RPMI8226 (cell line): ENCODE results near the gene KLHL3.
"Not testable (repeated sequence)": the region's sequence is repeated elsewhere in the genome, so short reads cannot be mapped to it uniquely, and the experiment has no call there.

Source experiments
- DNase-seq: peaks from one replicate; pipeline ENCODE4 v3.0.0-alpha.2; 2015

Gene KLHL3, protein sequence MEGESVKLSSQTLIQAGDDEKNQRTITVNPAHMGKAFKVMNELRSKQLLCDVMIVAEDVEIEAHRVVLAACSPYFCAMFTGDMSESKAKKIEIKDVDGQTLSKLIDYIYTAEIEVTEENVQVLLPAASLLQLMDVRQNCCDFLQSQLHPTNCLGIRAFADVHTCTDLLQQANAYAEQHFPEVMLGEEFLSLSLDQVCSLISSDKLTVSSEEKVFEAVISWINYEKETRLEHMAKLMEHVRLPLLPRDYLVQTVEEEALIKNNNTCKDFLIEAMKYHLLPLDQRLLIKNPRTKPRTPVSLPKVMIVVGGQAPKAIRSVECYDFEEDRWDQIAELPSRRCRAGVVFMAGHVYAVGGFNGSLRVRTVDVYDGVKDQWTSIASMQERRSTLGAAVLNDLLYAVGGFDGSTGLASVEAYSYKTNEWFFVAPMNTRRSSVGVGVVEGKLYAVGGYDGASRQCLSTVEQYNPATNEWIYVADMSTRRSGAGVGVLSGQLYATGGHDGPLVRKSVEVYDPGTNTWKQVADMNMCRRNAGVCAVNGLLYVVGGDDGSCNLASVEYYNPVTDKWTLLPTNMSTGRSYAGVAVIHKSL

DNA sequence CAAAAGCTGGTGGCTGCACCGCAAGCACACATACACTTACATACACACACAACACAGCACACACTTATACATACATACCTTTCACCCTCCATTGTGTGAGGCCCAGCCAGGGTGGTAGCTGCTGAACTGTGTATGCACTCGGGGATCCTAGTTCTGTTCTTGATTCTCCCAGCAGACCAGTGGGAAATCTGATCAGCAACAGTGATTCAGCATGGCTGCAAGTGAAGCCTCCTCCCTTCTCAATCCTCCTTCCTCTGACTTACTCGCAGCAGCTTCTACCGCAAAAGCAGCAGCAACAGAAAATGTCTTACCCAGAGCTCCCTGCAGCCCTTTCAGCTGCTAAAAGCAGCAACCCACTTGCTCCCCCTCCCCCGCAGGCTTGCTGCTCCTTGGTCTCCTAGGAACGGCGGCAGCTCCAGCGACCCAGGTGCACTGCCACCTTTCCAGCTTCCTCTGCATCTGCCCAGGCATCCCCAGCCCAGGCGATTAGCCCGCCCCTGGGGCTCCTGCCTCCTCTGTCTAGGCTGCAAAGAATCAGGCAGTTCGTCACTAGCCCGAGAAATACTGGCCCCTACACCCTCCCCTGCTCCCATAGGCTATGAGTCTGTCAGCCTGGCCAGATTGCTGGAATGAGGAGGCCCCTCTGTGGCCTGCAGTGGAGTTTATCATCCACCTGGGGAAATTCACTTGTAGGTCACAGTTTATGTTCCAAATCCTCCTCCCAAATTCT, at the start of gene KLHL3:
Gene KLHL3, minus strand, starts transcription at position 535 of the 730 bp plus-strand sequence. Its CDS starts 443 bp downstream, at position 92.
- peak; percentile 23 for DNase-seq

DNA sequence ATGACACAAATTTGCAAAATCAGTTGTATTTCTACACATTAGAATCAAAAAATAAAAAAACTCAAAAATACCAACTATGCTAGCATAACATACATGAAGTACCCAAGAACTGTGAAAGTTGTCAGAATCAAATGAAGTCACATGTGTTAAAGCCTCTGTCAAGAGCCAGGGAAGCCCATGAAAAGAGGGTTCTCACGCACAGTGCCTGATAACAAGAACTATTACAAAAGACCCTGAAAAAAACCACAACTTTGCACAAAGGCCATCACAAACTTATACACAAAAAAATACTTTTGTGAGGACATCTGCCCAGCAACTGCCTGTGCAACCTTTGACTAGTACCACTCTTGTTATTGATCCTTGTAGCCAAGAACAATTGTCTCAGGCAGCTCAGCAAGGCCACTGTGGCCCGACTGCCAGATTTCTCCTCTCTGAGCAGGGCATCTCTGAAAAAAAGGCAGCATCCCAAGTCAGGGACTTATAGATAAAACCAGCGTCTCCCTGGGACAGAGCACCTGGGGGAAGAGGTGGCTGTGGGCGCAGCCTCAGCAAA, 47.2 kb upstream of the KLHL3 start:
- DNase-seq = no peak

- DNase-seq = no peak
Observed at GRCh38 chr5:137782055-137782454, 46.2 kb upstream of the KLHL3 start.

DNA sequence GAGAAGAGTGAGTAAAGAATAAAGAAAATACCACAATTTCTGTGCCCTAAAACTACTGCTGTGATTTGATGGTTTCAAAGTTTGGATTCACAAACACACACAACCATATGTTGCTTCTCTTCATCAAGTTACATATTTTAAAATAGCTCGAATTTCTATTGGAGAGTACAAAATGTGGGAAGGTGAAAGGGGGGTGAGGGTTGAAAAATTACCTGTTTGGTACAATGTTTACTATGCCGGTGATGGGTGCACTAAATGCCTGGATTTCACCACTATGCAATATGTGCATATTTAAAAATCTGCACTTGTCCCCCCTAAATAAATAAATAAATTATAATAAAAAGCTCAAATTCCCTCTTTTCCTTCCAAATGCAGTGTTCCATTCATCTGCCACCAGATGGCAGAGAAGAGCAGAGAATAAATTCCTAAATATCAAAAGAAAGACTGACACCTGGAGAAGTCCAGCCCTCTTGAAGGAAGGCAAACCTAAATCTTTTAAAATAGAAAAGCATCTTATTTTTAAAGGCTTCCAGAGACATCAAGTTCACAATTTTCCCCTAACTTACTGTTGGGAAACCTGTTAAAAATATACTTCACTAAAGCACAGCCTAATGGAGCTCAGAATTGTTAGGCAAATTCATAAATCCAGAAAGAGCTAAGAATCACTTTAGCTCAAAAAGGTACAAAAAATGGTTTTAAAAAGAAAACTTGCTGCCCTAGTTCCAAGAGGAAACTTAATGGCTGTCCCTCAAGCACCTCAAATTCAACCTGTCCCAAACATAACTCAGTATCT, 43.1 kb upstream of the KLHL3 start:
- peak; percentile 31 for DNase-seq

- not testable (repeated sequence) for DNase-seq
Observed at GRCh38 chr5:137767937-137768336, 32.0 kb upstream of the KLHL3 start.

GRCh38 chr5:137761566-137761965, 25.7 kb upstream of the KLHL3 start:
- no peak for DNase-seq

- no peak for DNase-seq
Observed at GRCh38 chr5:137760719-137761516, 25.0 kb upstream of the KLHL3 start.

GRCh38 chr5:137760294-137760693, 24.4 kb upstream of the KLHL3 start:
- DNase-seq = no peak

DNA sequence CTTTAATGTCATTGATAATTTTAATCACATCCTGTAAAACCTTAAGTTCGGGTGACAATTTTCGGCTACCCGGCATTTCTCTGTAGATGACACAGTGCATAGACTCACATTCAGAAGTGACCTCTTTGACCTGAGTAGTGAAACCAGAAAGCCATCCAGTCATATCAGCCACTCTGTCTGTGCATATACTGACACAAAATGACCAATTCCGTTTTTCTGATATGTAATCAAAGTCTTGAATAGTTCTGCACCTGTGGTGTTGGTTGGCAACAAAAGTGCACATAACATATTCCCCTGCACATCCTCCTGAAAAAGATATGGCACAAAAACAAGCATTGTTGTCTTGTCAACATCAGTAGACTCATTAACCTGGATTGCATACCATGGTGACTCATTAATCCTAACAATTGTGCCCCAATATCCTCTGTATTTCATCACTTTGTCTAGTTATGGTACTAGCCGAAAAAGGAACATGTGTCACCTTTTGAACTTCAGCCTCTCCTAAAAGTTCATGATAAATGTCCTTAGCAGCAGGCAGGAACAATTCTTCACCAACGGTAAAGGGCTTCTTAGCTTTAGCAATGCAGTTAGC, 22.9 kb upstream of the KLHL3 start:
- DNase-seq = no peak

GRCh38 chr5:137758121-137758520, 22.2 kb upstream of the KLHL3 start:
- DNase-seq = no peak

DNA sequence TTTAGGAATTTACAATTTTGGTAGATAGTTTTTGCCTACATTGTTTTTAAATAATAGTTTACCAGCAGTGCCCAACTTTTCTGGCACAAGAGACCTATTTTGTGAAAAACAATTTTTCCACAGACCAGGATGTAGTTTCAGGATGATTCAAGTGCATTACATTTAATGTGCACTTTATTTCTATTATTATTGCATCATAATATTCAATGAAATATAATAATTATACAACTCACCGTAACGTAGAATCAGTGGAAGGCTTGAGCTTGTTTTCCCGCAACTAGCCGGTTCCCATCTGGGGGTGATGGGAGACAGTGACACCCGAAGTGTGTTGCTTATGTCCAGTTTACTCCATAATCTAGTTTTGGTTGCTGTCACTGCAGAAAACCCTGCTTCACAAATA, 21.7 kb upstream of the KLHL3 start:
- DNase-seq = no peak

GRCh38 chr5:137754961-137755762, 19.3 kb upstream of the KLHL3 start:
- no peak for DNase-seq

- peak; percentile 97 for DNase-seq
Observed at GRCh38 chr5:137754188-137754960, 18.5 kb upstream of the KLHL3 start, which contains the start of gene HNRNPA0. Gene HNRNPA0 (minus strand): TSS chr5:137754363. CDS start chr5:137754066, 297 bp downstream.

DNA sequence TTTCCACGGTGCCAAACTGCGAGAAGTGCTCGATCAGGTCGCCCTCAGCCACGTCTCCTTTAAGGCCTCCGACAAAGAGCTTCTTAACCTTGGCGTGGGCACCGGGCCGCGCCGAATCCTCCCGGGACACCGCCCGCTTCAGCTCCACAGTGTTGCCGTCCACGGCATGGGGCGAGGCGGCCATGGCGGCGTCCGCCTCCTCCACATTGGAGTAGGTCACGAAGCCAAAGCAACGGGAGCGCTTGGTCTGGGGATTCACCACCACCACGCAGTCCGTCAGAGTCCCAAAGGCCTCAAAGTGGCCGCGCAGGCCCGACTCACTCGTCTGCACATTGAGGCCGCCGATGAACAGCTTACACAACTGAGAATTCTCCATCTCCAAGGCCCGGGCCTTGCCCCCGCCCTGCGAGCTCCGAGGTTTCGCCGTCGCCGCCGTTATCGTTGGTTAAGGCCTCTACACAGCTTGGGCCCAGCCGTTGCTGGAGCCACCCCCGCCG, 17.9 kb upstream of the KLHL3 start:
- peak; percentile 45 for DNase-seq

DNA sequence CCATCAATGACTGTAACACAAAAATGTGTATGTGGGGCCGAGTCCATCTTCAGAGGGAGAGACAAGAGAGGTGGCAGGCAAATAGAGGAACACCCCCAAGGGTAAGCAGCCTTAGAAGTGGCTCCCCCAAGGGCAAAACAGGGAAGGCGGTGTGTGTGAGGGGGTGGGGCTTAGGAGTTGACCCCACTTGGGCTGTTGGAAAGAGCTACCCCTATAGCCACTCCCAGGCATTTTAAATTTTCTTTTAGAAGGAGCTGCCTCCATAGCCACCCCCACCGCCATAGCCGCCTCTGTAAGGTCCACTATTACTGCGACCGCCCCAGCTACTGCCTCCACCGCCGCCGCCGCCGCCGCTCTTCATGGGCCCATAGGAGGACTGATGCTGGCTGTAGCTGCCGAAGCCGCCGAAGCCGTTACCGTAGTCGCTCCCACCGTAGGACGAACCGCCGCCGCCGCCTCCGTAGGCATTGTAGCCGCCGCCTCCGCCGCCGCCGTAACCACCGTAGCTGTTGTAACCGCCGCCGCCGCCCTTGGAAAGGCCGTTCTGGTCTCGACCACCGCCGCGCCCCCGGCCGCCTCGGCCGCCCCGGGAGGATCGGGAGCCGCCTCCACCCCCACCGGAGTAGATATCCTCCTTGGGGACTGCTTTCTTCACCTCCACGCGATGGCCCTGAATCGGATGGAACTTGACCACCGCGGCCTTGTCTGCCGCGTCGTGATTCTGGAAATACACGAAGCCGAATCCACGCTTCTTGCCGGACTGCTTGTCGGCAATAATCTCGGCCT, 17.2 kb upstream of the KLHL3 start:
- DNase-seq = peak; percentile 41

DNA sequence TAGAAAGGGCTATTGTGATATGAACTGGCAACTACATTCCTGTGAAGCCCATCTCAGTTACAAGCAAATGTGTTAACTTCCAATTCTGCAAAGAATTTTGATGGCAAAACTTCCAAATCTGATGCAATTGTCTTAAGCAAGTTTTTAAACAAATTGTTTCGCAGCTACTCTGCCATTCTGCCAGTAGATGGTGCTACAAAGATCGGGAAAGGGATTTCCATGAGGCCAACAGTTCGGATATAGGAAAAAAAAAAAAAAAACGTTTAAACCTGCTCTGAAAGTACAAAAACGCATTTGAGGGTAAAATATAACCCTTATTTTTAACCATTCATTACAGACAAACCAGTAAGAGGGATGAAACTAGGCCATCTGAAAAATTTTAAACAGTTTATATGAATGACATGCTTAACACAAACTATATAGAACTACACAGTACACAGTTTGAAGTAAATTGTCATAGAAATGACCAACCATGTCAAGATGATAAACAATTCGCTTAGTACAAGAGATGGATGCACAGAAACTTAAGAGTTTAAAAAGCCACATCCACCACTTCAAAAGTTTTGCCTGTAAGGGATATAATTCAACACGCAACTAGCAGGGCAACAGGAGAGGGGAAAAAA, 16.1 kb upstream of the KLHL3 start:
- DNase-seq = peak; percentile 49

GRCh38 chr5:137750436-137750835, 14.5 kb upstream of the KLHL3 start:
- DNase-seq = no peak

DNA sequence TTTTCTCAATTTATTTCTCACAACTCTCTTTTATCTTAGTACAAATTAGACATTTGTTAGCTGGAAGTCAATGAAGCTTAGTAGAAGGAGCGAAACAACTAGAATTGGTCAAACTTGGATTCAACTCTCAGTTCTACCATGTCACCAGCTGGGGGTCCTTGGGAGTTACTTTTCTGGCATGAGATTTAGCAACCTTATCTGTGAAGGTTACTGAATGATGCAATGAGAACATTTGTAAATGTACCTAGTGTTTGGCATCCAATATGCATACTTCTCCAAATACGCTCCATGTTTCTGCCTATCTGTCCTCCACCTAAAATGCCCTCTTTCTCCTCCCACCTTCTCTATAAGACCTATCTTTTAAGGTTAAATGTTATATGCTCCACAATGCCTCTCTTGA, 12.0 kb upstream of the KLHL3 start:
- DNase-seq = no peak
